DND-41 (cell line): ENCODE measurements around the gene MVK.

ENCODE experiments used
- EZH2 ChIP-seq: IDR thresholded peaks from 3 replicates; pipeline ENCODE4 v1.6.1; 2012; ENCODE audit warnings: borderline replicate concordance, low read depth, mild to moderate bottlenecking, moderate library complexity, low read length, inconsistent platforms; ENCODE audit not compliant: severe bottlenecking
- TF ChIP-seq, protein P1 (sequence below): IDR thresholded peaks from 2 replicates; pipeline ENCODE4 v1.5.1; 2012; ENCODE audit warnings: borderline replicate concordance, low read length, moderate library complexity, mild to moderate bottlenecking; ENCODE audit not compliant: poor library complexity, severe bottlenecking; ENCODE audit errors: extremely low read depth

DNA sequence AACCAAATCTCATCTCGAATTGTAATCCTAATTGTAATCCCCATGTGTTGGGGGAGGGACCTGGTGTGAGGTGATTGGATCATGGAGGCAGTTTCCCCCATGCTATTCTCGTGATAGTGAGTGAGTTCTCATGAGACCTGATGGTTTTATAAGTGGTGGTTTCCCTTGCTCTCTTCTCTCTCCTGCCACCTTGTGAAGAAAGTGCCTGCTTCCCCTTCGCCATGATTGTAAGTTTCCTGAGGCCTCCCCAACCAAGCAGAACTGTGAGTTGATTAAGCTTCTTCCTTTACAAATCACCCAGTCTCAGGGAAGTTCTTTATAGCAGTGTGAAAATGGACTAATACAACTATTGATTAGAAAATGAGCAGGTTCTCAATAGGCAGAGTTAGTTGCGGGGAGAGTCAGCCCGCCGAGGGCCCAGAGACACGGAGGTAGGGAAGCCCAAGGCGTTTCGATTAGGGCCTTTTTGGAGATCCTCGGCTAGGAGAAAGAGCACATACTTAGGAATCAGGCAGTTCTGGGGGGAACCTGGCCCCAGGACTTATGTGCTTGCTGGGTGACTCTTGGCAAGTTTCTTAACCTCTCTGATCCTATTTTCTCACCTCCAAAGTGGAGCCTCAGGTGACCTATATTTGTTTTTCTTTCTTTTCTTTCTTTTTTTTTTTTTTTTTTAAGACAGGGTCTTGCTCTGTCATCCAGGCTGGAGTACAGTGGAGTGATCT lies 65.7 kb downstream of the MVK start:
- TF ChIP-seq, protein P1, sequence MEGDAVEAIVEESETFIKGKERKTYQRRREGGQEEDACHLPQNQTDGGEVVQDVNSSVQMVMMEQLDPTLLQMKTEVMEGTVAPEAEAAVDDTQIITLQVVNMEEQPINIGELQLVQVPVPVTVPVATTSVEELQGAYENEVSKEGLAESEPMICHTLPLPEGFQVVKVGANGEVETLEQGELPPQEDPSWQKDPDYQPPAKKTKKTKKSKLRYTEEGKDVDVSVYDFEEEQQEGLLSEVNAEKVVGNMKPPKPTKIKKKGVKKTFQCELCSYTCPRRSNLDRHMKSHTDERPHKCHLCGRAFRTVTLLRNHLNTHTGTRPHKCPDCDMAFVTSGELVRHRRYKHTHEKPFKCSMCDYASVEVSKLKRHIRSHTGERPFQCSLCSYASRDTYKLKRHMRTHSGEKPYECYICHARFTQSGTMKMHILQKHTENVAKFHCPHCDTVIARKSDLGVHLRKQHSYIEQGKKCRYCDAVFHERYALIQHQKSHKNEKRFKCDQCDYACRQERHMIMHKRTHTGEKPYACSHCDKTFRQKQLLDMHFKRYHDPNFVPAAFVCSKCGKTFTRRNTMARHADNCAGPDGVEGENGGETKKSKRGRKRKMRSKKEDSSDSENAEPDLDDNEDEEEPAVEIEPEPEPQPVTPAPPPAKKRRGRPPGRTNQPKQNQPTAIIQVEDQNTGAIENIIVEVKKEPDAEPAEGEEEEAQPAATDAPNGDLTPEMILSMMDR: no peak
- no peak for TF ChIP-seq EZH2
